ENCODE measurements around the gene DNAH14. TPM values are rescaled to one million over a fixed set of nuclear protein-coding genes. Genes with fewer than 3 reads are reported as not detected.

The DNAH14 gene
- total RNA-seq, 2 donors from 2014 or later, result 7.5 to 9.6 TPM

- intact Hi-C loops (cut with DNase I), result no loop called here
- peak; percentile 70 for DNase-seq
- no peaks in the 10 kb centered on the region for H3K27me3 ChIP-seq
- peak overlapping the region; percentile 87 for H3K27ac ChIP-seq
- H3K4me3 ChIP-seq, result no peak overlapping the region
- no peak for TF ChIP-seq CTCF (IDR thresholded peaks at IDR 0.05)
- H3K9me3 ChIP-seq, result no peaks in the 10 kb centered on the region
- H3K36me3 ChIP-seq, result no peaks in the 10 kb centered on the region
- peaks cover 37% of the 10 kb centered on the region for H3K4me1 ChIP-seq
- H3K9ac ChIP-seq (ENCODE audit: low read depth in 2 of 2, low read length in 2 of 2), result peak overlapping the region; percentile 27 to 80
These were observed 516.4 kb downstream of the DNAH14 start for GRCh38 chr1:225445639-225446594.

- H3K36me3 ChIP-seq, result no peaks in the 10 kb centered on the region
- no peak for TF ChIP-seq CTCF (IDR thresholded peaks at IDR 0.05)
- no peak for DNase-seq
- H3K9ac ChIP-seq (ENCODE audit: low read depth in 2 of 2, low read length in 2 of 2), result peak overlapping the region in 1 of 2 donors; percentile 80
- H3K27me3 ChIP-seq, result no peaks in the 10 kb centered on the region
- intact Hi-C loops (cut with DNase I), result no loop called here
- H3K4me1 ChIP-seq, result peaks cover 37% of the 10 kb centered on the region
- H3K9me3 ChIP-seq, result no peaks in the 10 kb centered on the region
- no peak overlapping the region for H3K4me3 ChIP-seq
- peak overlapping the region; percentile 87 for H3K27ac ChIP-seq
These were observed 517.1 kb downstream of the DNAH14 start for GRCh38 chr1:225446595-225446960.

GRCh38 chr1:225446981-225447615 lies 517.6 kb downstream of the DNAH14 start:
- H3K9me3 ChIP-seq, result no peaks in the 10 kb centered on the region
- H3K9ac ChIP-seq (ENCODE audit: low read depth in 2 of 2, low read length in 2 of 2), result peak overlapping the region; percentile 37 to 80
- peaks cover 37% of the 10 kb centered on the region for H3K4me1 ChIP-seq

GRCh38 chr1:225447650-225448089 lies 518.2 kb downstream of the DNAH14 start:
- no peak overlapping the region for H3K4me3 ChIP-seq

More at GRCh38 chr1:225446981-225447615, 517.6 kb downstream of the DNAH14 start:
- no peaks in the 10 kb centered on the region for H3K36me3 ChIP-seq
- H3K4me3 ChIP-seq, result no peak overlapping the region
- intact Hi-C loops (cut with DNase I), result no loop called here
- no peak for DNase-seq
- no peak for TF ChIP-seq CTCF (IDR thresholded peaks at IDR 0.05)
- peak overlapping the region; percentile 87 for H3K27ac ChIP-seq
- H3K27me3 ChIP-seq, result no peaks in the 10 kb centered on the region

More at GRCh38 chr1:225447650-225448089, 518.2 kb downstream of the DNAH14 start:
- Histone ChIP-seq H3K27ac (peak overlapping the region; percentile 87), H3K27me3 (no peaks in the 10 kb centered on the region), H3K36me3 (no peaks in the 10 kb centered on the region), H3K9me3 (no peaks in the 10 kb centered on the region), H3K9ac (ENCODE audit: low read depth in 2 of 2, low read length in 2 of 2) (peak overlapping the region; percentile 37 to 68), H3K4me1 (peaks cover 37% of the 10 kb centered on the region)
- TF ChIP-seq CTCF (IDR thresholded peaks at IDR 0.05), result no peak
- no peak for DNase-seq
- intact Hi-C loops (cut with DNase I), result no loop called here
